Karpas-422 (cell line): ENCODE measurements around the gene MYMX. TPM values are rescaled to one million over a fixed set of nuclear protein-coding genes. Genes with fewer than 3 reads are reported as not detected.
A peak's percentile ranks its signal among the peaks of the same experiment; 100 is the strongest.
"Not testable (repeated sequence)": the region's sequence is repeated elsewhere in the genome, so short reads cannot be mapped to it uniquely, and the experiment has no call there.

ENCODE experiments used
- DNase-seq: peaks from one replicate; pipeline ENCODE4 v3.0.0-alpha.2; 2015
- H2AFZ ChIP-seq: fragments of 200-600 bp; sonication (generic); 2 replicates; pipeline ENCODE4 v1.6.1; 2014; ENCODE audit warnings: antibody characterized with exemption, low read length, mixed read lengths
- H3K27ac ChIP-seq: fragments of 200-600 bp; sonication (generic); 2 replicates; pipeline ENCODE4 v1.5.1; 2014; ENCODE audit warnings: mild to moderate bottlenecking, low read length, moderate library complexity
- H3K27me3 ChIP-seq: fragments of 200-600 bp; sonication (generic); 2 replicates; pipeline ENCODE4 v1.6.1; 2014; ENCODE audit warnings: low read length, mixed read lengths
- H3K36me3 ChIP-seq: fragments of 200-600 bp; sonication (generic); 2 replicates; pipeline ENCODE4 v1.6.1; 2014; ENCODE audit warnings: low read length, mixed read lengths; ENCODE audit not compliant: insufficient read depth
- H3K4me1 ChIP-seq: fragments of 200-600 bp; sonication (generic); 2 replicates; pipeline ENCODE4 v1.6.1; 2014; ENCODE audit warnings: mild to moderate bottlenecking, low read length, mixed read lengths
- H3K4me2 ChIP-seq: fragments of 200-600 bp; sonication (generic); 2 replicates; pipeline ENCODE4 v1.6.1; 2014; ENCODE audit warnings: low read length, low read depth, mild to moderate bottlenecking; ENCODE audit not compliant: poor library complexity, severe bottlenecking
- H3K4me3 ChIP-seq: fragments of 200-600 bp; sonication (generic); 2 replicates; pipeline ENCODE4 v1.5.1; 2014; ENCODE audit warnings: mild to moderate bottlenecking, antibody characterized with exemption, low read length, mixed read lengths
- H3K79me2 ChIP-seq: fragments of 200-600 bp; sonication (generic); 2 replicates; pipeline ENCODE4 v1.6.1; 2014; ENCODE audit warnings: mild to moderate bottlenecking, low read length, mixed read lengths
- H3K9ac ChIP-seq: fragments of 200-600 bp; sonication (generic); 2 replicates; pipeline ENCODE4 v1.6.0; 2014; ENCODE audit warnings: low read length
- H3K9me2 ChIP-seq: fragments of 200-600 bp; sonication (generic), shearing (Covaris generic); replicated peaks from 2 replicates; pipeline ENCODE4 v1.6.0; 2014; ENCODE audit warnings: mild to moderate bottlenecking, low read length, moderate library complexity; ENCODE audit not compliant: insufficient read depth
- H3K9me3 ChIP-seq: fragments of 300-700, 200-600 bp; sonication (generic); 2 replicates; pipeline ENCODE4 v1.6.1; 2014; ENCODE audit warnings: low read length, mixed read lengths
- H4K20me1 ChIP-seq: fragments of 200-600 bp; sonication (generic); 2 replicates; pipeline ENCODE4 v1.6.1; 2014; ENCODE audit warnings: mild to moderate bottlenecking, antibody characterized with exemption, low read length, low read depth; ENCODE audit not compliant: insufficient read depth
- total RNA-seq: library from RNA; depleted of rRNA; stranded (reverse); fragments of >200 nt; shearing (Covaris generic); gene quantifications from 2 replicates; pipeline ENCODE4 v1.2.3, GENCODE V29; 2014; ENCODE audit warnings: low replicate concordance

The MYMX gene
- total RNA-seq, 1 experiment from 2014 or later: not detected

GRCh38 chr6:44182911-44183390, 33.8 kb upstream of the MYMX start:
- Histone ChIP-seq H3K4me2 (no peak overlapping the region), H2AFZ (no peak overlapping the region), H3K27me3 (no peaks in the 10 kb centered on the region), H3K9me3 (no peaks in the 10 kb centered on the region), H3K9ac (no peak overlapping the region), H3K4me1 (no peaks in the 10 kb centered on the region), H3K4me3 (no peak overlapping the region), H3K36me3 (no peaks in the 10 kb centered on the region), H3K27ac (no peak overlapping the region), H3K9me2 (no peaks in the 10 kb centered on the region), H4K20me1 (no peaks in the 10 kb centered on the region), H3K79me2 (no peaks in the 10 kb centered on the region)
- DNase-seq: no peak

GRCh38 chr6:44183783-44184182, 32.9 kb upstream of the MYMX start:
- Histone ChIP-seq H3K27ac (no peak overlapping the region), H3K9ac (no peak overlapping the region), H3K4me2 (no peak overlapping the region), H3K9me2 (no peaks in the 10 kb centered on the region), H3K4me1 (no peaks in the 10 kb centered on the region), H3K79me2 (no peaks in the 10 kb centered on the region), H2AFZ (no peak overlapping the region), H4K20me1 (no peaks in the 10 kb centered on the region), H3K9me3 (no peaks in the 10 kb centered on the region), H3K27me3 (no peaks in the 10 kb centered on the region), H3K36me3 (no peaks in the 10 kb centered on the region), H3K4me3 (no peak overlapping the region)
- no peak for DNase-seq

DNA sequence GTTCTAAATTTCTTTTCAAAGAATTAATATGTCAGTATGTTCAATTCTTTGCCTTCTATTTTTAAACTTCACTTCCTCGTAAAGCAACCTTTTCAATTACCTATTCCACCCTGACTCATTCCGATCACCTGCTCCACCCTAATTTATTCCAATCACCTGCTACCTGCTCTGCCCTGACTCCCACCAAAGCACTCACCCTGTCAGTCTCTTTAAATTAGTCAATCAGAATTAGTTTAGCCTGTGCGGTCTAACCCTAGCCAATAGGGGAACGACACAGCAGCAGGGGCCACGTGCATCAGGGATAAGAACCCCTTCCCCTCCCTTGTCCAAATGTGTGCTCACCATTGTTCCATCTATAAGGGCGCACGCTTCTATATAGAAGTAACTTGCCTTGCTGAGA, 31.4 kb upstream of the MYMX start:
- H3K79me2 ChIP-seq, H3K4me3 ChIP-seq, DNase-seq, H3K4me2 ChIP-seq, H3K27me3 ChIP-seq, H3K9ac ChIP-seq, H3K4me1 ChIP-seq, H3K9me2 ChIP-seq, H4K20me1 ChIP-seq, H3K9me3 ChIP-seq, H2AFZ ChIP-seq, H3K27ac ChIP-seq, H3K36me3 ChIP-seq: not testable (repeated sequence)

DNA sequence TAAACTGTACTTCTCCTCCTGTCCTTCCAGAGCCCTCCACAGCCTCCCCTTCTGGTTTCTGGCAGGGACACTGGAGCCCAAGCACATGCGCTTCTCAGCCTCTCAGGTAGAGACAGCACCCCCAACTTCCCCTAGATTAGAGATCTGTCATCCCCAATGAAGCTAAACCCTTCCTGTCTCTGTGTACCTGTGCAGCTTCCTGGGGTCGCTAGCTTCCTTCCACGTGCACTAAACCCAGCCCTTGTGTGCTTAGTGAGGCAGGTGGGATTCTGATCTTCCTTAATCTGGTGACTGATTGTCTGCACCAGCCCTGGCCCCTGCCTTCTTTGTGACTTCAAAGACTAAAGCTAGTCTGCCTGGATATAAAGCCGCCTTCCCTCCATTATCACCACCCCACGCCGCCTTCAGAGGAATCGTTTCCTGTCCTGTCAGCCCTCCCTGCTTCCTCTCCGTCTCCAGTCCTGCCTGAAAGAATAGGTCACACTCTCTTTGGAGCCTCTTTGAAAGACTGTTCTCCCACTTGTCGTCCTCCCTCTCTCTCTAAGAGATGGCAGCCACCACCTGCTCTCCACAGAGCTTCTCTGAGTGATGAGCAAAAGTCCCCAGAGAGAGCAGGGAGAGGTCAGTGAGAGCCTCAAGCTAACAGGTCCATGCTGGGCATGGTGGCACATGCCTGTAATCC, 30.6 kb upstream of the MYMX start:
- Histone ChIP-seq H3K4me3 (no peak overlapping the region), H3K9ac (no peak overlapping the region), H3K4me2 (no peak overlapping the region), H4K20me1 (no peaks in the 10 kb centered on the region), H2AFZ (no peak overlapping the region), H3K4me1 (peaks cover 6% of the 10 kb centered on the region), H3K9me3 (no peaks in the 10 kb centered on the region), H3K9me2 (no peaks in the 10 kb centered on the region), H3K27me3 (no peaks in the 10 kb centered on the region), H3K36me3 (no peaks in the 10 kb centered on the region), H3K79me2 (no peaks in the 10 kb centered on the region), H3K27ac (no peak overlapping the region)
- no peak for DNase-seq

DNA sequence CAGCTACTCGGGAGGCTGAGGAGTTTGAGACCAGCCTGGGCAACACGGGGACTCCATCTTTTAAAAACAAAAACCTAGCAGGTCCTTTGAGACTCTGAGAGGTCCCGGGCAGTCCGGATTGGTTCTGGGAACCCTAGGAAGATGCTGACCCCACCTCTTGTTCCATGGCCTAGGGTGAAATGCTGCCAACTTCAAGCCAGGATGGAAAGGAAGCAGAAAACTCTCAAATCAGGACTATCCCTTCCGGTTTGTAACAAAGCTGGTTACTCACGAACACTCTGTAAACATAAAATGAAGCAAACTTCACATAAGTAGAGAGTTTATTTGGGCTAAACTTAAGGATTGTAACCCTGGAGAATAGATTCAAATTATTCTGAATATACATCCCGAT, 30.1 kb upstream of the MYMX start:
- Histone ChIP-seq H3K4me3 (no peak overlapping the region), H3K27me3 (no peaks in the 10 kb centered on the region), H3K4me2 (no peak overlapping the region), H2AFZ (no peak overlapping the region), H4K20me1 (no peaks in the 10 kb centered on the region), H3K9me2 (no peaks in the 10 kb centered on the region), H3K79me2 (no peaks in the 10 kb centered on the region), H3K4me1 (peaks cover 6% of the 10 kb centered on the region), H3K27ac (no peak overlapping the region), H3K9ac (no peak overlapping the region), H3K9me3 (no peaks in the 10 kb centered on the region), H3K36me3 (no peaks in the 10 kb centered on the region)
- DNase-seq: no peak

GRCh38 chr6:44188819-44189218, 27.9 kb upstream of the MYMX start:
- Histone ChIP-seq H3K27me3 (no peaks in the 10 kb centered on the region), H3K9me3 (no peaks in the 10 kb centered on the region), H3K27ac (no peak overlapping the region), H3K36me3 (no peaks in the 10 kb centered on the region), H3K4me1 (peaks cover 6% of the 10 kb centered on the region), H3K9me2 (no peaks in the 10 kb centered on the region), H3K4me2 (no peak overlapping the region), H3K79me2 (no peaks in the 10 kb centered on the region), H4K20me1 (no peaks in the 10 kb centered on the region), H3K4me3 (no peak overlapping the region), H2AFZ (no peak overlapping the region), H3K9ac (no peak overlapping the region)
- DNase-seq: no peak

DNA sequence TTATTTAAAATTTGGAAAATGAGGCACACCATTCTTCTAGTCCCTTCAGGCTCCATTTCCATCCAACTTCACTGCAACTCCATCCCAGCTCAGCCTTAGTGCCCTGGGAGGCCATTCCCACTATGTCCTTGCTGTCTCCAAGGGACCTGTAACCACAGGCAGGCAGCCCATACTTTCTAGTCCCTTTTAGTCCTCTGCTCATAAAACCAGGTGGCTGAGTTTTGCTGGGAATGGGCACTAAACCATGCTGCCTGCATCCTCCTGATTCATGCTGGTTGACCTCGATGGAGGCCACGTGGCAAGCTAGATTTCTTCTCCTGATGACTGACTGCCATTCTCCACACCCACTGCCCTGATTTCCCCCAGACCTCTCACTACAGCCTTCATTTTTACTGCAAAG, 27.5 kb upstream of the MYMX start:
- Histone ChIP-seq H3K4me3 (no peak overlapping the region), H3K4me1 (peaks cover 6% of the 10 kb centered on the region), H3K9ac (no peak overlapping the region), H2AFZ (no peak overlapping the region), H3K27ac (no peak overlapping the region), H3K9me2 (no peaks in the 10 kb centered on the region), H3K4me2 (no peak overlapping the region), H4K20me1 (no peaks in the 10 kb centered on the region), H3K27me3 (no peaks in the 10 kb centered on the region), H3K9me3 (no peaks in the 10 kb centered on the region), H3K36me3 (no peaks in the 10 kb centered on the region), H3K79me2 (no peaks in the 10 kb centered on the region)
- no peak for DNase-seq

DNA sequence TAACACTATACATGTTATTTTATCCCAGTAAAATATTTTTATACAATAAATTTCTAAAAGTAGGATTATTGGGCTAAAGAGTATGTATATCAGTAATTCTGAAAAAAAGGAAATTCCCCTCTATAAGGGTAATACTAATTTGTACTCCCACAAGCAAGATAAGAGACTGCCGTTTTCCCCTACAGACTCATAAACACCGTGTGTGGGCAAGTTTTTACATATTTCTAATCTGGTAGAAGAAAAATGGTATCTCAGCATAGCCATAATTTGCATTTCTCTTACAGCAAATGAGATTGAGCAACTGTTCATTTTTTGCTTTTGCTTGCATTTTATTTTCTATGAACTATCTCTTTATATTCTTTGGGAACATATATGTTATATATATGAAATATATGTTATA, 26.0 kb upstream of the MYMX start:
- no peaks in the 10 kb centered on the region for H3K27me3 ChIP-seq
- H3K79me2 ChIP-seq: no peaks in the 10 kb centered on the region
- no peak overlapping the region for H3K27ac ChIP-seq
- H3K9ac ChIP-seq: no peak overlapping the region
- peak overlapping the region; percentile 39 for H3K4me2 ChIP-seq
- no peak overlapping the region for H3K4me3 ChIP-seq
- H3K36me3 ChIP-seq: no peaks in the 10 kb centered on the region
- no peak overlapping the region for H2AFZ ChIP-seq
- no peaks in the 10 kb centered on the region for H4K20me1 ChIP-seq
- DNase-seq: peak; percentile 53
- H3K4me1 ChIP-seq: peaks cover 6% of the 10 kb centered on the region
- H3K9me2 ChIP-seq: no peaks in the 10 kb centered on the region
- no peaks in the 10 kb centered on the region for H3K9me3 ChIP-seq
